OCI-M2 (cell line): ENCODE data around the gene MAP3K5.
"Not testable (repeated sequence)": the region's sequence is repeated elsewhere in the genome, so short reads cannot be mapped to it uniquely, and the experiment has no call there.

Experiments
- DNase-seq: peaks from one replicate; lab custom pipeline; 2025; ENCODE audit not compliant: unreplicated experiment; lab: John Stamatoyannopoulos, UW

The MAP3K5 gene

DNA sequence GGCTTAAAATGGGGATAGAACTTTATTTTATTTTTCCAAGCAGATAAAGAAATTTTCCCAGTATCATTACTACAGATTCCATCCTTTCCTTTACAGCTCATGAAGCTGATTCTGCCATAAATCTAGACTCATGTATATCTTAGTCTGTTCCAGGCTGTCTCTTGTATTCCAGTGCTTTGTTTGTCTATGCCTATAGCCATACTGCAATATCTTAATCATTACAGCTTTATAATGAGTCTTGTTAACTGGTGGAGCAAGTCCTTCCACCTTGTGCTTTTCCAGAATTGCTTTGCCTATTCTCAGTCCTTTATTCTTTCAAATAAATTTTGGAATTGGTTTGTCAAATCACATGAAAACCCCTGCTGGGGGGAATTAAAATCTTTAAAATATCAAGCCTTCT, 99.2 kb downstream of the MAP3K5 start:
- no peak for DNase-seq

DNA sequence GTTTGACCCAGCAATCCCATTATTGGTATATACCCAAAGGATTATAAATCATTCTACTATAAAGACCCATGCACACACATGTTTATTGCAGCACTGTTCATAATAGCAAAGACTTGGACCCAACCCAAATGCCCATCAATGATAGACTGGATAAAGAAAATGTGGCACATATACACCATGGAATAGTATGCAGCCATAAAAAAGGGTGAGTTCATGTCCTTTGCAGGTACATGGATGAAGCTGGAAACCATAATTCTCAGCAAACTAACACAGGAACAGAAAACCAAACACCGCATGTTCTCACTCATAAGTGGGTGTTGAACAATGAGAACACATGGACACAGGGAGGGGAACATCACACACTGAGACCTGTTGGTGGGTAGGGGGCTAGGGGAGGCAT, 104.4 kb downstream of the MAP3K5 start:
- not testable (repeated sequence) for DNase-seq

DNA sequence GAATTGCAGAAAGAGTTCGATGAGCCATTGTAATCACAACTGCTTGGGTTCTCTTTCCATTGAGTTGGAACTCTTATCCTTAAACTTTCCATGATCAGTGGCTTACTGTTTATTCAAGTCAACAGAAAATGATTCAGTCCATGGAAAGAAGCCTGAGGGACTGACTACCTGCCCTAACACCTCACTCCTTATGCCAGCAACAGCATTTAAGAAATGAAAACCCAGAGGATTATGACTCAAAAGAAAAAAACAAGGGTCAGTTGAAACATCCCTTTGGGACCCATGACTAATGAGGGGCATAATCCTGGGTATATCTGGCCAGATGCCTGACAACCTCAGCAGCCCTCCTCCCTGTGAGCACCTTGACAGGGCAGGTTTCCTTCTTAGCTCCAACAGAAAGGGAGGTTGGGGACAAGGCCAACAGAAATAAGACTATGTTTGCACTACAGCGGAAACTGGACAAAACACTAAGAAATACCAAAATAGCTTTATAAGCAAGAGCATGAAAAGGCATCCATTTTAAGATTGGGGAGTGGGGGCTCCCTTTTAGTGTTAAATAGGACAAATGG, 106.7 kb downstream of the MAP3K5 start:
- DNase-seq = no peak

DNA sequence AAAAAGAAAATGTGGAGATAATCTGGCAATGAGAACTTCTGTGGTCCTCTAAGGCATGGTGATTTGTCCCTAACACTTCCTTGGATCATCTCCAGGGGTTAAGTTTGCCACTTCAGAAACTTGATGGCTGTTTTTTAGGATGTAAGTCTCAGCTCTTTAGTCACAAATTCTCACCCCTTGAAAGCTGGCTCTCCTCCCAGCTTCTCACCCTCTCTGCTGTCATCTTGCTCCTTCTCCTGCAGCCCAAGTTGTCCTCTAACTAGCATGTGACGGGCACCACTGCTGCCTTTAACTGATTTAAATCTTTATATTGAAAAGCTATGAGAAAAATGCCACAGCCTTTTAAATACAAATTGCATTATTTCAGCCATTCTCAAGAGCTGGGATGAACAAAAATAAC, 107.8 kb downstream of the MAP3K5 start:
- DNase-seq = no peak

DNA sequence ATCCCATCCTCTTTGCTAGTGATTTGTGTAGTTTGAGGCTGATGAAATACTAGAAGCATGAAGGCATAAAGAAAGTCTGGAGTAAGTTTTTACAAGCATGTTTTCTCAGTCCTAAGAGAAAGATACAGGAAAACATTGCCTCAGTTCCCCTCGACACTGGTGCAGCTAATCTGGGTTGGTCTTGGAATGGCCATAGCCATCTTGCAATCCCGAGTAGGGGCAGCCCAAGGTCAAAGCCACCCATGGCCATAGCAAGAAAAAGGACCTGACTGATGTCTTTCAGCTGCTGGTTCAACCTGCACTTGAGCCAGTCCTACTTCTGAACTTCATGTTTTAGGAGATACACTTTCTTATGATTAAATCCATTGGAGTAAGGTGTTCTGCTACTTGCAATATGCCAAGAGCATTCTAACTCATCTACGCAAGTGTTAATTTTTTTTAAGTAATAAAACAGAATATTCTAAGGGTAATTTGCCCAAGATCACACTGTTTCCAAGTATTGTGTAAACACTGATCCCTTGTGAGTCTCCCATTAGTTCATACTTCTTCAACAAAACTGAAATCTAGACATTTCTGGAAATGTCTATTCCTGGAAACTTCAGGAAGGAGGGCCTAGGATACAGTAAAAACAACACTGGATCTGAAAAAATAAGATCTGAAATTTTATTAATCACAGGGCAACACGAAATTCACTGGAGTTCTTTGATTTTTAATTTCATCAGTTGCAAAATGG, 108.9 kb downstream of the MAP3K5 start:
- DNase-seq = no peak

DNA sequence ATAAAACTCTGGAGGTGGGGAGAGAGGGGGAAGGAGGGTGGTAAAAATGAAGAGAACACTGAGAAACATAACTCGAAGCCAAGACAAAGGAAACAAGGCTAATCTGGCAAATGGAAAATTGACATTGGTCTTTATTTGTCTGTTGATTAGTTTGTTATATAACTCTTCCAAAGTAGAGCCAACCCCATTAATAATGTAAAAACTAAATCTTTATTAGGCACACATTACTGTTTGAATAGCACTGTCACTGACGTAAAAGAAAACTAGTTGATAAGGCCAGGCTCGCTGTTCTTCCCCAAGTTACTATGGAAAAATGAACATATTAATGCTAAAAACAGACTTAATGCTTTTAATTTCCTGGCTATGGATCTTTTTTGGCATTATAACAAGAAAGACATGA, 110.0 kb downstream of the MAP3K5 start:
- DNase-seq = no peak

DNA sequence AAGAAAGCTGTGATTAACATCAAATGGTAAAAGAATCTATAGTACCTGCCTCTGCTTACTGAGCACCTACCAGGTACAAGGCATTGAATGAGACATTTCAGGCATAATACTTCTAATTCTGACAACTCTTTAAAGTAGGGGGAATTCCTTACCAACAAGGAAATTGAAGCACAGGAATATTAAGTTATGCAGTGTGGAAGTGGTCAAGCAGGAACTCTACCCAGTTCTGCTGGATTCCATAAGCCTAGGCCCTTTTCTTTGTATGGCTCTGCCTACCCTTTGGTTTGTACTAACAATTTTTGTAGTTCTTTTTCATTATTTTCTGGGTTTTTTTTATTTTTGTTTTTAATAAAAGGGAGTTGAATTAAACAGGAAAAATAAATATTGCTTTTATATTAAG, 114.5 kb downstream of the MAP3K5 start:
- DNase-seq = no peak

DNA sequence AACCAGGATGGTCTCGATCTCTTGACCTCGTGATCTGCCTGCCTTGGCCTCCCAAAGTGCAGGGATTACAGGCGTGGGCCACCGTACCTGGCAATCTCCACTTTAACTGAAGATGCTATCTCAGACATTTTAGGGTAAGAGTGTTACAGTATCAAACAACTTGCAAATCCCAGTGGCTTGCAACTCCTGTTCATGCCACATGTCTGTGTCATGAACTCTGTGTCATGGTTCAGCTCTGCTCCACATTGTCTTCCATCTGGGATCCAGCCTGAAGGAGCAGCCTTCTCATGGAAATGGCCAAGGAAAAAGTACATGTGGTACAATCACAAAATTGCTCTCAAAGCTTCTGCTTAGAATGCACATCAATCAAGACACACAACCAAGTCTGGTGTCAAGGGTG, 114.9 kb downstream of the MAP3K5 start:
- DNase-seq = no peak

DNA sequence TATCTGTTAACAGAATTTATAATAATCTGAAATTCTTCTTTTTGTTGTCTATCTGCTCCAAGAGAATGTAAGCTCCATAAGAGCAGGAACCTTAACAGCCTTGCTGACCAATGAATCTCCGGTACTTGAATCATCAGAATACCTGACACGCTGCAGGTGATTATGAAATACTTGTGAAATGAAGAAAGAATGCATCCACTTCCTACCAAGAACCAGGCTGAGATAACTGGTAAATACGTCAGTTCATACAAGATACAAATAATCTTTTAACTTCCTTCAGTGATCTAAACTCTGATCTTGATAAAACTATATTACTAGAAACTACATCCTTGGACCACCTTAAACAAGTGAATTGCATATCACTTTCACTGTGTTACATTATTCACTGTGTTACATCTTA, 116.2 kb downstream of the MAP3K5 start:
- DNase-seq = no peak

DNA sequence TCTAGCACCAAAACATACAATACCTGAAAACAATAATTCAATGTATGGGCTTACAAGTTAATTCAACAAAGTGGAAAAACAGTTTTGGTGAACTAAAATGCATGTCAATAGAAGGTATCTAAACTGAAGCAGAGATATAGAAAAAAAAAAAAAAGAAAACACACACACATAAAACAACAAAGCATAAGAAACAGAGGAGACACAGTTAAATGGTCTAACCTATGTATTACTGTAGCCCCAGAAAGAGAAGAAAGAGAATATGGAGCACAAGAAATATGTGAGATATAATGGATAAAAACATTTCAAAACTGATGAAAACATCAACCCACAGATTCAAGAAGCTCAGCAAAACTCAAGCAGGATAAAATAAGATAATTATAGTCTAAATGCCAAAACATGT, 118.7 kb downstream of the MAP3K5 start:
- no peak for DNase-seq

DNA sequence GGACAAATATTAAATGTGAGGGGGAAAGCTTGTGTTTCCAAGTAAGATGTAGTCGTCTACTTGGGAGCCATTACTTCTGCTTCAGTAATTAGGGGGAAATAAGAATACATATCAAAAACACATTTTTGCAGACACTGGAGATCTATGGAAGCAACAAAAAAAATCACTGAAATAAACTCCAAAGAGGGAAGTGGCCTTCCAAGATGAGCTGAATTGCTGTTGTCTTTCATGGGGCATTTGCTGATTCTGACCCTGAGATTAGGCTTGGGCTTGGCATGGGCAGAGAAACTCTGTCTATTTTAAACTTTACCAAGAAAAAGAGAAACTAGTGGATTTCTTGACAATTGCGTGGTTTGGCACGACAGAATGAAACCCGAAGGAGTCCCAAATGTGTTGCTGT, 120.1 kb downstream of the MAP3K5 start:
- DNase-seq = no peak

DNA sequence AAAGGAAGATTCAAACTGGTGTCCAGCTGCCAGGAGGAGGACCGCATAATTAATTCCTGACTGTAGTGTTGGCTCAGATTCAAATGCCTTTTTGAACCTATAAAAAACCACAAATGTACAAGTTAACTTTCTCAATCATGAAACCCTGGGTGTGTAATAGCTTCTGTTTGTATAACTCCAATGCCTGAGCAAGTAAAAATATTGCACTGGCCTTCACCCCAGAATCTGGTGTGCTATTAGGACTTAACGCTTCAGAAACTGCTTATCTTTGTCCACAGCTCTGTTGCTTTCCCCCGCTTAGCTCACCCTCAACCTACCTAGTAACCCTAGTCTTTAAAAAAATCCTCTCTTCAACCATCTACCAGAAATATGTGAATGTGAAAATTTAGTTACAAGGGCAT, 123.0 kb downstream of the MAP3K5 start:
- no peak for DNase-seq

DNA sequence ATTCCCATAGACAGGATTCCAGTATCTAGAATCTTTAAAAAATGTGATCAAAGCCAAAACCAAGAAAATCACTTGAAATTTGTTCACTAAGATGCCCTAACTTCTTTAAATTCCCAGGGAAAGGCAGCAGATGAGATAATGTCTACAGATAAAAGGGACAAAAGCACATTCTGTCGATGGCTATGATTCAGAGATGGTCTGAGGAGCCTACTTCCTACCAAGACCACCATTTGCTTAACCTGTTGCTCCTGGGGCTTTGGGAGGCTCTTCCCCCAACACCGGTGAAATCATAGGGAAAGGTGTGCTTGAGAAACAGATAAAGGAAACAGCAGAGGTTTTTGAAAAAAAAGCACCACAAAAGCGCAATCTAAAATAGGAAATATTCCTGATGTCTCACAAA, 123.7 kb downstream of the MAP3K5 start:
- DNase-seq = no peak

DNA sequence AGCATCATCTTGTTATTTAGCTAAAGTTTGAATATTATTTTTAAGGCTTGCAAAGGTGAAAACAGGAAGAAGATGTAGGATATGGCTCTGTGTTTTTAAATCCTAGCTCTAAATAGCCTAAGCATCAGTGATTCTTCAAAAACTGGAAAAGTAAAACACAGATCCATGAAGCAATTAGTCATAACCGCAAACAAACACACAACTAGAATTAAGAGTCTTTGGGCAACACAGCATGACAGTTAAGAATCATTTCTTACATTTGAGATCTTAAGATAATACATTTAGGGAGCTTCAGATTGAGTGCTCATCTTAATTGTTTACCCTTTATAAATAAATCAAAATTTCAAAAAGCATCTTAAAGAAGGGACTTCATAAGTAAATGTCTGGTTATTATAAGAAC, 126.2 kb downstream of the MAP3K5 start:
- DNase-seq = no peak

DNA sequence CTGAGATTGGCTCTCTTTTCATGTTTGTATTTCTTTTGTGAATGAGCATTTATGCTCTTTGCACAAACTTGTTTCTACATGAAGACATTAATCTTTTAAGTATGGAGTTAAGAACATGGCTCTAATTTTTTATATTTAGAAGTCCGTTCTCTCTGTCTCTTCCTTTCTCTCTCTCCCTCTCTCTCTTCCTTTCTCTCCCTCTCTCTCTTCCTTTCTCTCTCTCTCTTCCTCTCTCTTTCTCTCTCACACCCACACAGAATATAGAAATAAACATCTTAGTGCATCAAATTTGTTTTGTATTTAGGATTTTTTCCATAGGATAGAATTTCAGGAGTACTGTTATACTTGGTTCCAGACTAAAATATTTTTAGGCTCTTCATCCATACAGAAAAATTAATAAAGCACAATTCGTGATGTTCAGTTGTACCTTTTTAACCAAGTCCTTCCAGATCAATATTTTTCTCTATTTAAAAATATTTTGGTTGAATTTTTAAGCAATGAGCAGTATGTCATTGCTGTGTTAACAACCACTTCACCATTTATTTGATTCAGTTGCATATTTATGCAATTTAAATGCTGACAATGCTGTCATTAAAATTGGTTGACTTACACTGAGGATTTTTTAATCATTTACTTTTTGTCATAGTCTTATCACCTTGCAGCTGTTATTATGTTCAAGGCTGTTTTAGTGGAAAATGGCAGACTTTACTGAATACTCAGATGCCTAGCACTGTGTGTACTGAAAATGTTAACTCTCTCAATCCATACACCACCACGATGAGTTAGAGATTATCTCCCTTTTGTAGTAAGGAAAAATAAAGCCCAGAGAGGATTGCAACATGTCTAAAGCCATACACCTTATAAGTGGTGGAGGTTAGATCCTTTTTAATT, 129.7 kb downstream of the MAP3K5 start:
- DNase-seq = no peak

DNA sequence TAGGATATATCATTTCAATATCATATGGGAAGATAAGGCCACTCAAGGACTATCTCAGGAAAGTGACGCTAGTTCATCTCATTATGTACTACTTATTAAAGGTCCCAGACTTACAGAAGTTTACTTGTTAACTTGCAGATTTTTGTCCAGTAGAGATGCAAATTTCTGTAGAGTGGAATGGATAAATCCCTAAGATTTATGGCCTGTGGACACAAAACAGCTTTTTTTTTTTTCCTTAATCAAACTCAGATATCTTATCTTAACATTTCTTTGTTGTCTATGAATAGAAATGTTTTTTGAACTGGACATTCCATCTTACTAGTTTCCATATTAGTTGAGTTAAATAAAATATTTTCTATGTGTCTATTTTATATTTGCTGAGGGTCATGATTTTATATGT, 131.6 kb downstream of the MAP3K5 start:
- no peak for DNase-seq

DNA sequence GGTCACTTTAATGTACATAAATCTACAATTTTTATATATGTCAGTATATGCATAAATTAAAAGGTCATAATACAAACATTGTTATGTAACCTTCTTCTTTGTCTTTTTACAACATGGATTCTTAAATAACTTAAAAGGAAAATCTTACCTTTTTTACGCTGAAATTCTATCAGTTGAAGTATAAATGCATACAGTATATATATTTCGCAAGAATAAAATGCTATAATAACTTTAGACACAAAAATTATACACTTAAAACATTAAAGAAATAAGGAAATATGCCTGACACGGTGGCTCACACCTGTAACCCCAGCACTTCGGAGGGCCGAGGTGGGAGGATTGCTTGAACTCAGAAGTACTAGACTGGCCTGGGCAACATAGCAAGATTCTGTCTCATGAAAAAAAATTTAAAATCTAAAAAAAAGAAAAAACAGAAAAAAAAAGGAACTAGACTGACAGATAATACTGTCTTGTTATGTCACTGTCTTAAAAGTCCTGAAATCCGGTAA, 132.2 kb downstream of the MAP3K5 start:
- DNase-seq = no peak

DNA sequence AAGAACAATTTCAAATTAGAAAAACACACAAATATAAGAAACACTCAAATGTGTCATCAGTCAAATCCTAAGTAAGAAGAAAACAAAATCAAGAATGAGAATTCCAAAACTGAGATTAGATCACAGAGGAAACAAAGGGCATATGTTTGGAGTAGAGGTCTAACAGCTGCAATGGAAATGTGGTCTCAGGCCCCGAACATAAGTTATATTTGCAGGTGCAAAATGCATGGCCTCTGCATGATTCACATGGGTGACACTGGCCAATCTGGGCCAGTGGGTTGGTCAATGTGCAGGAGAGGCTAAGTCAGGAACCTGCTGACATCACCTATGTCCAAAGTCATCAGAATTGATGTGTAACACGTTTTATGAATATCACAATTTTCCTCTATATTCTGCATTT, 133.6 kb downstream of the MAP3K5 start:
- no peak for DNase-seq

DNA sequence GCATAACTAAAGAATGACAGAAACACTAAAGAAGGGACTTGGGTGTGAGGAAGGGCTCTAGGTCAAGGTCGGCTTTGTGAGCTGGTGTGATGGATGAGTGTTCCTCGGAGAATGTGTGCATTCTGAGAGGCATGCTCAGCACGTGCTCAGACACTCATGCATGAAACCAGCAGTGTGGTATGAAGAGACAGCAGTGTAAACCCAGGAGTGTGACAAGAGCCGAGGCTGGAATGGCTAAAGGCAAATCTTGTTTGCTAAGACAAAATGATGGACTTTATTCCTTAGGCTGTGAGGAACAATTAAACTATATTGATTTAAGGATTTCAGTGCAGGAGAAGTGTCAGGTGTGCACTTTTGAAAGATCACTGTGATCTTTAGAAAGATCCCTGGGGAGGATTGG, 134.6 kb downstream of the MAP3K5 start:
- DNase-seq = no peak

DNA sequence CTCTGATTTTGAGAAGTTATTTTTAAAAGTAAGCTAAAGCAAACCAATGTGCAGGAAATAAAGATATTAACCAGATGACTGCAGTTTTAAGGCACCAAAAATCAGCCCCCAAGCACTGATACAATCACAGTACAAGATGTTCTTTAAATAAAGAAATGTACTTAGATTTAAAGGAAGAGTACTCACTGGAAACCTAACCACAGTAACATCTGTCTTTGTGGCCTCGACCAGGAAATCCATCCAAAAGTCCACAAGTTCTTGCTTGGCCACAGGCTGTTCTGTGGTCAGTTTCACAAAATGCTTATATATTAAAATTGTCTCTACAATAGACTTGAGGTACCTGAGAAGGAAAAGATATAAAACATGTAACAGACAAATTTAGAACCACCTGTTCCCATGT, 136.2 kb downstream of the MAP3K5 start:
- no peak for DNase-seq

DNA sequence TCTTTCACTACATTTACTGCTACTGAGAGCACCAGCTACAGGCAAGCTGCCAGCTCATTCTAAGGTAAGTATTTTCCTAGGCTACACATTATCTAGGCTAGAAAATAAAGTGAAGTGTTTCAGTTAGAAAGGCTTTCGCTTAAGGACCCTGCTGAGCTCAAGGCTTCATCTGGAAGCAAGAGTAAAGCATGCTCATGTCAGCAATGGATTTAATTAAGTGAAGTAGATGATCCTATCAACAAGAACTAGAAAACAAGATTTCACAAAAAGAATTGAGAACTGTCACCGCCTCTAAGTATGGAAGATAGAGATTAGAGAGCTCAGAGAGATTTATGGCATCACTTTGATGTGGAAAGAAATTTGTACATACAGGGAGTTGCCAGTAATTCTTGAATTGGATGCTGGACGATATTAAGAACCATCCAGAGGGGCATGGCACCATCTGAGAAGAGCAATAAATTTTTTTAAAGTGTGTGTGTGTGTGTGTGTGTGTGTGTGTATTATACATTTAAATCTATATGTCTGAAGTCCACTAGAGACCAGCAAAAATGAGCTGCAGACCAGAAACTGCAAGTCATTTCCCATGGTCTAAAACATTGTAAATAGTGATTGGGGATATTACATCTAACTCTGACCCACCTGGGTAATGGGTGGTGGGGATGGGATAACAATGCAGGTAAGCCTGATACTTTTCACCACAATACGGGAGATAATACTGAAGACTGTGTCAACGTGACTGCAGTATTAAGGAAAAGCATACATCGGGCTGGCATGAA, 136.8 kb downstream of the MAP3K5 start:
- DNase-seq = no peak
